H9 (cell line): Measurements from ENCODE around the gene FARP1. TPM values are rescaled to one million over a fixed set of nuclear protein-coding genes. Genes with fewer than 3 reads are reported as not detected.

Source experiments
- DNase-seq: peaks from one replicate; pipeline ENCODE4 v3.0.0-alpha.2; 2017
- H2AFZ ChIP-seq: one replicate; pipeline ENCODE4 v1.6.1; 2013; ENCODE audit warnings: mild to moderate bottlenecking, low read length, control low read depth, moderate library complexity
- H2AK5ac ChIP-seq: 2 replicates; pipeline ENCODE4 v1.6.1; 2013; ENCODE audit warnings: low read length, control low read depth, mixed read lengths; ENCODE audit not compliant: insufficient read length
- H2BK120ac ChIP-seq: one replicate; pipeline ENCODE4 v1.6.1; 2013; ENCODE audit warnings: low read depth, mild to moderate bottlenecking, low read length, control low read depth, inconsistent platforms; ENCODE audit not compliant: poor library complexity, severe bottlenecking
- H2BK12ac ChIP-seq: 2 replicates; pipeline ENCODE4 v1.6.1; 2013; ENCODE audit warnings: low read length, control low read depth, mixed read lengths, low read depth; ENCODE audit not compliant: insufficient read length
- H2BK15ac ChIP-seq: 2 replicates; pipeline ENCODE4 v1.6.1; 2013; ENCODE audit warnings: low read depth, low read length, control low read depth
- H2BK20ac ChIP-seq: one replicate; pipeline ENCODE4 v1.6.1; 2013; ENCODE audit warnings: low read depth, mild to moderate bottlenecking, low read length, control low read depth, inconsistent platforms; ENCODE audit not compliant: poor library complexity, severe bottlenecking
- H2BK5ac ChIP-seq: 2 replicates; pipeline ENCODE4 v1.6.1; 2013; ENCODE audit warnings: low read length, control low read depth, mixed read lengths; ENCODE audit not compliant: insufficient read length
- H3K14ac ChIP-seq: 2 replicates; pipeline ENCODE4 v1.6.1; 2013; ENCODE audit warnings: low read length, control low read depth; ENCODE audit not compliant: insufficient read depth
- H3K18ac ChIP-seq: 2 replicates; pipeline ENCODE4 v1.6.1; 2013; ENCODE audit warnings: low read depth, mild to moderate bottlenecking, mixed read lengths, low read length, control low read depth; ENCODE audit not compliant: insufficient read length
- H3K23ac ChIP-seq: 2 replicates; pipeline ENCODE4 v1.6.1; 2013; ENCODE audit warnings: low read length, control low read depth, mixed read lengths, low read depth; ENCODE audit not compliant: insufficient read length
- H3K23me2 ChIP-seq: 2 replicates; pipeline ENCODE4 v1.6.1; 2013; ENCODE audit warnings: low read depth, mild to moderate bottlenecking, mixed read lengths, low read length, control low read depth; ENCODE audit not compliant: insufficient read length, poor library complexity, severe bottlenecking
- H3K27ac ChIP-seq: 2 replicates; pipeline ENCODE4 v1.5.1; 2013; ENCODE audit warnings: low read length, control low read depth, mixed read lengths, low read depth; ENCODE audit not compliant: insufficient read length
- H3K27me3 ChIP-seq: 2 replicates; pipeline ENCODE4 v1.6.1; 2013; ENCODE audit warnings: low read length, control low read depth, inconsistent platforms; ENCODE audit not compliant: insufficient read depth
- H3K4ac ChIP-seq: 2 replicates; pipeline ENCODE4 v1.6.1; 2013; ENCODE audit warnings: low read depth, mild to moderate bottlenecking, control low read depth, inconsistent platforms, low read length, moderate library complexity
- H3K4me1 ChIP-seq: 2 replicates; pipeline ENCODE4 v1.6.1; 2013; ENCODE audit warnings: low read length, control low read depth, inconsistent platforms; ENCODE audit not compliant: insufficient read depth
- H3K4me2 ChIP-seq: 2 replicates; pipeline ENCODE4 v1.6.1; 2013; ENCODE audit warnings: low read length, control low read depth, mixed read lengths; ENCODE audit not compliant: insufficient read length, insufficient read depth
- H3K56ac ChIP-seq: 2 replicates; pipeline ENCODE4 v1.6.1; 2013; ENCODE audit warnings: low read depth, mild to moderate bottlenecking, mixed read lengths, low read length, control low read depth; ENCODE audit not compliant: insufficient read length
- H3K79me1 ChIP-seq: 2 replicates; pipeline ENCODE4 v1.6.1; 2013; ENCODE audit warnings: low read depth, mild to moderate bottlenecking, moderate library complexity, low read length, control low read depth, inconsistent platforms; ENCODE audit not compliant: insufficient read depth, poor library complexity, severe bottlenecking
- H3K79me2 ChIP-seq: 2 replicates; pipeline ENCODE4 v1.6.1; 2013; ENCODE audit warnings: low read length, control low read depth, inconsistent platforms; ENCODE audit not compliant: insufficient read depth
- H3K9ac ChIP-seq: 2 replicates; pipeline ENCODE4 v1.6.1; 2013; ENCODE audit warnings: low read length, control low read depth, mixed read lengths; ENCODE audit not compliant: insufficient read length; ENCODE audit errors: extremely low read depth
- H3K9me3 ChIP-seq: one replicate; pipeline ENCODE4 v1.6.1; 2013; ENCODE audit warnings: low read depth, low read length, inconsistent platforms; ENCODE audit not compliant: control insufficient read depth
- H3T11ph ChIP-seq: one replicate; pipeline ENCODE4 v1.6.1; 2013; ENCODE audit warnings: mild to moderate bottlenecking, low read length, control low read depth, inconsistent platforms
- H4K20me1 ChIP-seq: one replicate; pipeline ENCODE4 v1.6.1; 2013; ENCODE audit not compliant: control insufficient read depth, insufficient read length, insufficient read depth
- H4K5ac ChIP-seq: 2 replicates; pipeline ENCODE4 v1.6.1; 2013; ENCODE audit warnings: low read depth, mild to moderate bottlenecking, mixed read lengths, low read length, control low read depth; ENCODE audit not compliant: insufficient read length
- H4K8ac ChIP-seq: replicated peaks from 2 replicates; pipeline ENCODE4 v1.6.1; 2013; ENCODE audit warnings: low read length, control low read depth, mixed read lengths, low read depth; ENCODE audit not compliant: insufficient read length
- H4K91ac ChIP-seq: 2 replicates; pipeline ENCODE4 v1.6.1; 2013; ENCODE audit warnings: low read depth, mild to moderate bottlenecking, moderate library complexity, mixed read lengths, low read length, control low read depth; ENCODE audit not compliant: insufficient read length
- H3K27ac Mint-ChIP-seq, 3 experiments: 2 replicates in 2 of 3; 3 replicates in 1 of 3; pipeline ENCODE4 v1.8.0; 2020 to 2021; ENCODE audit warnings: mixed read lengths in 3 of 3, mild to moderate bottlenecking in 1 of 3, moderate library complexity in 1 of 3
- H3K27me3 Mint-ChIP-seq: 2 replicates; pipeline ENCODE4 v1.8.0; 2021; ENCODE audit warnings: low read depth, mild to moderate bottlenecking, moderate library complexity, mixed read lengths
- H3K36me3 Mint-ChIP-seq, 3 experiments: 2 replicates in 2 of 3; 3 replicates in 1 of 3; pipeline ENCODE4 v1.8.0; 2020 to 2021; ENCODE audit warnings: low read depth in 3 of 3, mixed read lengths in 3 of 3; ENCODE audit not compliant: insufficient read depth in 1 of 3
- H3K4me1 Mint-ChIP-seq, 2 experiments: 2 replicates each; pipeline ENCODE4 v1.8.0; 2020; ENCODE audit warnings: mixed read lengths in 2 of 2
- H3K4me3 Mint-ChIP-seq, 2 experiments: 2 replicates in 1 of 2; 3 replicates in 1 of 2; pipeline ENCODE4 v1.8.0; 2020 to 2021; ENCODE audit warnings: mild to moderate bottlenecking in 2 of 2, mixed read lengths in 2 of 2, moderate library complexity in 1 of 2
- H3K9me3 Mint-ChIP-seq, 2 experiments: 2 replicates in 1 of 2; 3 replicates in 1 of 2; pipeline ENCODE4 v1.8.0; 2020; ENCODE audit warnings: mild to moderate bottlenecking in 2 of 2, mixed read lengths in 2 of 2, moderate library complexity in 1 of 2
- WGBS: extraction: QIAGEN DNeasy Blood & Tissue Kit; methylation state at CpG from one replicate; pipeline ENCODE4 v1.1.7; 2013; ENCODE audit warnings: missing lambda C conversion rate, low lambda C conversion rate, mixed read lengths; ENCODE audit not compliant: insufficient read length; ENCODE audit errors: extremely low coverage; 5-methylcytosine and 5-hydroxymethylcytosine counted together
- total RNA-seq: library from RNA; stranded (reverse); gene quantifications from 2 replicates; pipeline ENCODE4 v1.2.1, GENCODE V29; 2021
- TF ChIP-seq, protein P1 (sequence below): fragments of 200-600 bp; sonication (generic); conservative IDR thresholded peaks from 3 replicates; pipeline ENCODE4 v1.8.0; 2021; ENCODE audit warnings: antibody characterized with exemption, mild to moderate bottlenecking

The FARP1 gene
- total RNA-seq, 1 experiment from 2014 or later: 95.9 TPM

DNA sequence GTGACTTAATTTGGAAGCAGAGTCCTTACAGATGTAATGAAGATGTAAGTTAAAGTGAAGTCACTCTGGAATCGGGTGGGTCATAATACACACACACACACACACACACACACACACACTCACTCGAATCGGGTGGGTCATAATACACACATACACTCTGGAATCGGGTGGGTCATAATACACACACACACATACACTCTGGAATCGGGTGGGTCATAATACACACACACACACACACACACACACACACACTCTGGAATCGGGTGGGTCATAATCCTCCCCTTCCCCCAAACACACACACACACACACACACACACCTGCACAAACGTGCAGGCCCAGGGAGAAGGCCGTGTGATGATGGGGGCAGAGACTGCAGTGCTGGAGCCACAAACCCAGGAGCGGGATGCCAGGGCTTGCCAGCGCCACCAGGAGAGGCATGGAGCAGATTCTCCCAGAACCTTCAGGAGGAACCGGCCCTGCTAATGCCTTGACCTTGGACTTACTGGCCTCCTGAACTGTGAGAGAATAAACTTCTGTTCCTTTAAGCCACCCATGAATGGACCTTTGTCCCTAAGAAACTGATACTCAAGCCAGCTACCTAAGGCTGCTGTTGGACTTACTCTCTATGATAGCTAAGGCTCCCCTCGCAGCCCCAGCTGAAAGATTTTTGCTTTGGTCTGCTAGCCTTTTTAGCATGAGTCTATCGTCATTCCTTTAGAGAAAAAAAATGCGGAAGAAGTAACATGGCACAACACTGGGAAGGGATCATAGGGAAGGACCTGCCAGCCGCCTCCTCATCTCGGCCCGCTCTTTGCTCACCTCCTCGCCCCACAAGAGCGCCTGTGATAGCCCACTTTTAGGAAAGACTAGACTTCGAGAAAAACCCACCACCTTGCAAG is 170.4 kb downstream of the FARP1 start:
- Mint-ChIP-seq H3K4me3 (no peak overlapping the region; a peak in 2 of 5 replicates), H3K27ac (peak overlapping the region in 2 of 3 experiments; percentile 52 to 89; a peak in 3 of 7 replicates), H3K27me3 (no peaks in the 10 kb centered on the region), H3K9me3 (no peaks in the 10 kb centered on the region), H3K36me3 (peaks cover 0 to 3% (median 1%) of the 10 kb centered on the region in 3 experiments; a peak in 4 of 7 replicates), H3K4me1 (peaks cover 47% of the 10 kb centered on the region in 2 experiments)
- H3K27ac ChIP-seq: no peak overlapping the region
- no CpG with 5 or more reads among the region's 20 CpGs for WGBS
- H3K14ac ChIP-seq: no peak overlapping the region
- H3K9me3 ChIP-seq: no peaks in the 10 kb centered on the region
- no peak overlapping the region for H2BK20ac ChIP-seq
- H3K4me2 ChIP-seq: no peak overlapping the region
- no peaks in the 10 kb centered on the region; the same call in 1 of the 2 replicates for H3K27me3 ChIP-seq
- no peaks in the 10 kb centered on the region; the same call in 1 of the 2 replicates for H3K79me2 ChIP-seq
- H4K5ac ChIP-seq: no peak overlapping the region
- no peak overlapping the region for H3K18ac ChIP-seq
- TF ChIP-seq, protein P1, sequence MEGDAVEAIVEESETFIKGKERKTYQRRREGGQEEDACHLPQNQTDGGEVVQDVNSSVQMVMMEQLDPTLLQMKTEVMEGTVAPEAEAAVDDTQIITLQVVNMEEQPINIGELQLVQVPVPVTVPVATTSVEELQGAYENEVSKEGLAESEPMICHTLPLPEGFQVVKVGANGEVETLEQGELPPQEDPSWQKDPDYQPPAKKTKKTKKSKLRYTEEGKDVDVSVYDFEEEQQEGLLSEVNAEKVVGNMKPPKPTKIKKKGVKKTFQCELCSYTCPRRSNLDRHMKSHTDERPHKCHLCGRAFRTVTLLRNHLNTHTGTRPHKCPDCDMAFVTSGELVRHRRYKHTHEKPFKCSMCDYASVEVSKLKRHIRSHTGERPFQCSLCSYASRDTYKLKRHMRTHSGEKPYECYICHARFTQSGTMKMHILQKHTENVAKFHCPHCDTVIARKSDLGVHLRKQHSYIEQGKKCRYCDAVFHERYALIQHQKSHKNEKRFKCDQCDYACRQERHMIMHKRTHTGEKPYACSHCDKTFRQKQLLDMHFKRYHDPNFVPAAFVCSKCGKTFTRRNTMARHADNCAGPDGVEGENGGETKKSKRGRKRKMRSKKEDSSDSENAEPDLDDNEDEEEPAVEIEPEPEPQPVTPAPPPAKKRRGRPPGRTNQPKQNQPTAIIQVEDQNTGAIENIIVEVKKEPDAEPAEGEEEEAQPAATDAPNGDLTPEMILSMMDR: no peak
- H3K4ac ChIP-seq: no peak overlapping the region
- H2AK5ac ChIP-seq: no peak overlapping the region
- H2BK12ac ChIP-seq: no peak overlapping the region
- H4K8ac ChIP-seq: no peak overlapping the region
- H3K79me1 ChIP-seq: peaks cover 2% of the 10 kb centered on the region
- no peak overlapping the region for H4K91ac ChIP-seq
- H2BK15ac ChIP-seq: no peak overlapping the region
- H3T11ph ChIP-seq: no peak overlapping the region
- H3K56ac ChIP-seq: no peak overlapping the region
- DNase-seq: no peak
- no peak overlapping the region for H2BK5ac ChIP-seq
- no peak overlapping the region for H2BK120ac ChIP-seq
- H4K20me1 ChIP-seq: no peaks in the 10 kb centered on the region
- H3K9ac ChIP-seq: no peak overlapping the region
- peaks cover 18% of the 10 kb centered on the region for H3K4me1 ChIP-seq
- no peaks in the 10 kb centered on the region for H3K23me2 ChIP-seq
- H3K23ac ChIP-seq: no peak overlapping the region
- no peak overlapping the region for H2AFZ ChIP-seq
